Kidney (tissue), 14 donors: Measurements from ENCODE around the gene CHAF1B. TPM values are rescaled to one million over a fixed set of nuclear protein-coding genes. Genes with fewer than 3 reads are reported as not detected.

Experiments
- DNase-seq, 5 donors: peaks; one replicate each; pipeline ENCODE4 v3.0.0-alpha.2; 2013 to 2020
- FAIRE-seq: peaks from 2 replicates; lab custom pipeline; 2012; peaks lifted over from hg19 to GRCh38; lab: Jason Lieb, UNC
- H3K27ac ChIP-seq, 2 donors: one replicate each; pipeline ENCODE4 v1.7.0; 2013; ENCODE audit warnings: low read depth in 2 of 2, low read length in 2 of 2, inconsistent platforms in 1 of 2
- H3K27me3 ChIP-seq: one replicate; pipeline ENCODE4 v1.7.1; 2013; ENCODE audit warnings: low read length, inconsistent platforms; ENCODE audit not compliant: control insufficient read depth, insufficient read depth
- H3K36me3 ChIP-seq, 3 donors: one replicate each; pipeline versions ENCODE4 v1.7.0 to v1.7.1; 2013; ENCODE audit warnings: low read length in 3 of 3, control low read depth in 1 of 3, inconsistent platforms in 1 of 3; ENCODE audit not compliant: insufficient read depth in 3 of 3, control insufficient read depth in 2 of 3
- H3K4me1 ChIP-seq, 3 donors: one replicate each; pipeline versions ENCODE4 v1.7.0 to v1.7.1; 2013; ENCODE audit warnings: low read length in 3 of 3, inconsistent platforms in 1 of 3, low read depth in 1 of 3; ENCODE audit not compliant: control insufficient read depth in 2 of 3, insufficient read depth in 2 of 3
- H3K4me3 ChIP-seq, 3 donors: one replicate each; pipeline versions ENCODE4 v1.7.0 to v1.8.1; 2013; ENCODE audit warnings: low read length in 3 of 3, control low read depth in 1 of 3, inconsistent platforms in 1 of 3
- H3K9ac ChIP-seq, 3 donors: one replicate each; pipeline versions ENCODE4 v1.7.0 to v1.7.1; 2013; ENCODE audit warnings: low read length in 3 of 3, control low read depth in 1 of 3, inconsistent platforms in 1 of 3
- H3K9me3 ChIP-seq, 3 donors: one replicate each; pipeline versions ENCODE4 v1.7.0 to v1.7.1; 2013; ENCODE audit warnings: low read length in 3 of 3, control low read depth in 1 of 3, inconsistent platforms in 1 of 3; ENCODE audit not compliant: control insufficient read depth in 2 of 3, insufficient read depth in 1 of 3
- CTCF ChIP-seq: IDR thresholded peaks from 3 replicates; pipeline ENCODE4 v1.5.1; 2012; ENCODE audit warnings: mild to moderate bottlenecking, moderate library complexity, borderline replicate concordance; ENCODE audit not compliant: insufficient read depth; ENCODE audit errors: extremely low read depth
- intact Hi-C: fragments of 100-400 bp; cut with DNase I; formaldehyde crosslinking; loops from one replicate; pipeline ENCODE4 v1.11.1; 2022
- polyA plus RNA-seq: library from polyadenylated mRNA; stranded (reverse); fragments of 350-450 nt; fragmentation: Illumina TruSeq; extraction: RNeasy Lipid Tissue Mini Kit (QIAGEN cat#74804); gene quantifications from one replicate; pipeline ENCODE4 v1.2.3, GENCODE V29; 2014; ENCODE audit warnings: low read depth, low replicate concordance; ENCODE audit not compliant: insufficient read depth
- total RNA-seq: library from RNA; stranded (reverse); fragmentation: NEBNext Ultra II Directional; extraction: Animal tissue kit (Norgen Biotek cat#: 25700); gene quantifications from one replicate; pipeline ENCODE4 v1.2.1, GENCODE V29; 2021
- donor health status: control.
- donor health status: control.
- donor health status: control.
- donor health status: control.
- donor health status: control.
- donor health status: DM: yes; HTN: yes; CAD: no.
- donor health status: Normal renal cell carcinoma (clear cell type).

The CHAF1B gene
- total and polyA plus RNA-seq, 2 donors from 2014 or later = 1.0 to 2.5 TPM

- H3K4me3 ChIP-seq = no peak overlapping the region
- TF ChIP-seq CTCF = no peak
- no peak for DNase-seq
- H3K4me1 ChIP-seq = peaks cover 4 to 9% (median 6%) of the 10 kb centered on the region in 3 donors
- no peaks in the 10 kb centered on the region for H3K36me3 ChIP-seq
- intact Hi-C loops = no loop called here
- no peak overlapping the region for H3K9ac ChIP-seq
- H3K27ac ChIP-seq = no peak overlapping the region
- no peak for FAIRE-seq
- no peaks in the 10 kb centered on the region for H3K27me3 ChIP-seq
- no peaks in the 10 kb centered on the region for H3K9me3 ChIP-seq
Measured at GRCh38 chr21:36451506-36451905, 66.3 kb downstream of the CHAF1B start.

GRCh38 chr21:36452281-36452825 is 67.2 kb downstream of the CHAF1B start:
- no peak for TF ChIP-seq CTCF
- DNase-seq (peak in 1 of 5 donors; percentile 35), FAIRE-seq (no peak)
- Histone ChIP-seq H3K4me3 (no peak overlapping the region), H3K9ac (no peak overlapping the region), H3K9me3 (no peaks in the 10 kb centered on the region), H3K27ac (no peak overlapping the region), H3K36me3 (no peaks in the 10 kb centered on the region), H3K4me1 (peaks cover 4 to 9% (median 6%) of the 10 kb centered on the region in 3 donors), H3K27me3 (no peaks in the 10 kb centered on the region)
- intact Hi-C loops = no loop called here

GRCh38 chr21:36454093-36454531 is 68.9 kb downstream of the CHAF1B start:
- H3K4me3 ChIP-seq = no peak overlapping the region
- no peak for FAIRE-seq
- no peaks in the 10 kb centered on the region for H3K27me3 ChIP-seq
- H3K27ac ChIP-seq = peak overlapping the region; percentile 84 to 92
- intact Hi-C loops = no loop called here
- no peaks in the 10 kb centered on the region for H3K9me3 ChIP-seq
- peak; percentile 72 to 90 (median 83) for DNase-seq
- no peaks in the 10 kb centered on the region for H3K36me3 ChIP-seq
- H3K4me1 ChIP-seq = peaks cover 4 to 9% (median 6%) of the 10 kb centered on the region in 3 donors
- H3K9ac ChIP-seq = no peak overlapping the region
- no peak for TF ChIP-seq CTCF
